GM18507 (cell line): Measurements from ENCODE around the gene FRG2B.
"Not testable (repeated sequence)": the region's sequence is repeated elsewhere in the genome, so short reads cannot be mapped to it uniquely, and the experiment has no call there.

Source experiments
- DNase-seq: peaks from one replicate; pipeline ENCODE4 v3.0.0; 2011; ENCODE audit warnings: low read depth; ENCODE audit not compliant: insufficient read length; ENCODE audit errors: extremely low spot score
- FAIRE-seq: peaks from 2 replicates; lab custom pipeline; 2011; peaks lifted over from hg19 to GRCh38; lab: Jason Lieb, UNC

Gene FRG2B

GRCh38 chr10:133626695-133627094 is at the start of gene FRG2B:
Gene FRG2B (minus strand): TSS chr10:133626795. CDS start chr10:133626742, 53 bp downstream.
- FAIRE-seq, DNase-seq: not testable (repeated sequence)

- DNase-seq, FAIRE-seq: not testable (repeated sequence)
Observed at GRCh38 chr10:133667446-133667845, 40.9 kb upstream of the FRG2B start.

- FAIRE-seq, DNase-seq: not testable (repeated sequence)
Observed at GRCh38 chr10:133663544-133664160, 37.1 kb upstream of the FRG2B start.

GRCh38 chr10:133661122-133661521 is 34.5 kb upstream of the FRG2B start:
- FAIRE-seq, DNase-seq: not testable (repeated sequence)

GRCh38 chr10:133660516-133660915 is 33.9 kb upstream of the FRG2B start:
- FAIRE-seq: not testable (repeated sequence)

GRCh38 chr10:133657276-133657675 is 30.7 kb upstream of the FRG2B start:
- not testable (repeated sequence) for FAIRE-seq, DNase-seq

More at GRCh38 chr10:133660516-133660915, 33.9 kb upstream of the FRG2B start:
- DNase-seq: not testable (repeated sequence)

GRCh38 chr10:133648872-133649455 is 22.4 kb upstream of the FRG2B start:
- DNase-seq, FAIRE-seq: not testable (repeated sequence)

- not testable (repeated sequence) for DNase-seq, FAIRE-seq
Observed at GRCh38 chr10:133647075-133647748, 20.6 kb upstream of the FRG2B start.

- DNase-seq, FAIRE-seq: not testable (repeated sequence)
Observed at GRCh38 chr10:133637846-133638235, 11.2 kb upstream of the FRG2B start.

- not testable (repeated sequence) for FAIRE-seq, DNase-seq
Observed at GRCh38 chr10:133637202-133637845, 10.7 kb upstream of the FRG2B start.

GRCh38 chr10:133630723-133631249 is 4.2 kb upstream of the FRG2B start:
- DNase-seq, FAIRE-seq: not testable (repeated sequence)

- not testable (repeated sequence) for DNase-seq, FAIRE-seq
Observed at GRCh38 chr10:133622544-133622943, 4.1 kb downstream of the FRG2B start.

- FAIRE-seq: no peak
- DNase-seq: no peak
Observed at GRCh38 chr10:133618851-133619250, 7.7 kb downstream of the FRG2B start.

- FAIRE-seq: no peak
Observed at GRCh38 chr10:133617196-133617595, 9.4 kb downstream of the FRG2B start.

GRCh38 chr10:133616371-133617130 is 10.0 kb downstream of the FRG2B start:
- FAIRE-seq (no peak), DNase-seq (no peak)

More at GRCh38 chr10:133617196-133617595, 9.4 kb downstream of the FRG2B start:
- DNase-seq: no peak

GRCh38 chr10:133614830-133615580 is 11.6 kb downstream of the FRG2B start:
- FAIRE-seq (no peak), DNase-seq (no peak)

GRCh38 chr10:133613699-133614098 is 12.9 kb downstream of the FRG2B start:
- DNase-seq: no peak
- no peak for FAIRE-seq

GRCh38 chr10:133611079-133611478 is 15.5 kb downstream of the FRG2B start:
- no peak for DNase-seq
- no peak for FAIRE-seq
